T-helper 17 cell (primary cell): ENCODE measurements around the gene ADAMTSL1. TPM values are rescaled to one million over a fixed set of nuclear protein-coding genes. Genes with fewer than 3 reads are reported as not detected.

Experiments
- ATAC-seq: fragments of 150-1000 bp; cut with Tn5 transposase; 2 replicates; pipeline ENCODE4 v1.10.0; 2021; ENCODE audit warnings: mild to moderate bottlenecking, moderate library complexity
- DNase-seq, 3 donors: peaks; one replicate each; pipeline versions ENCODE4 v3.0.0 to v3.0.0-alpha.2; 2020 to 2021
- H3K9me3 ChIP-seq: one replicate; pipeline ENCODE4 v1.7.0; 2013; ENCODE audit warnings: low read length, mild to moderate bottlenecking; ENCODE audit not compliant: control insufficient read depth, poor library complexity, severe bottlenecking
- H3K27ac Mint-ChIP-seq: one replicate; pipeline ENCODE4 v1.8.0; 2022; ENCODE audit warnings: mild to moderate bottlenecking, moderate library complexity, mixed read lengths
- H3K27me3 Mint-ChIP-seq: one replicate; pipeline ENCODE4 v1.8.0; 2022; ENCODE audit warnings: mixed read lengths
- H3K36me3 Mint-ChIP-seq: one replicate; pipeline ENCODE4 v1.8.0; 2022; ENCODE audit warnings: low read depth, mixed read lengths
- H3K4me1 Mint-ChIP-seq: one replicate; pipeline ENCODE4 v1.8.0; 2022; ENCODE audit warnings: mild to moderate bottlenecking, mixed read lengths
- H3K4me3 Mint-ChIP-seq: one replicate; pipeline ENCODE4 v1.8.0; 2022; ENCODE audit warnings: mild to moderate bottlenecking, moderate library complexity, mixed read lengths
- total RNA-seq, 4 donors: library from RNA in 2 of 4; stranded (reverse) in 2 of 4; gene quantifications; one replicate each; pipeline ENCODE4 v1.2.3 and lab custom pipeline; 2022 to 2026

Gene ADAMTSL1
- total RNA-seq, 2 donors from 2014 or later = not detected

DNA sequence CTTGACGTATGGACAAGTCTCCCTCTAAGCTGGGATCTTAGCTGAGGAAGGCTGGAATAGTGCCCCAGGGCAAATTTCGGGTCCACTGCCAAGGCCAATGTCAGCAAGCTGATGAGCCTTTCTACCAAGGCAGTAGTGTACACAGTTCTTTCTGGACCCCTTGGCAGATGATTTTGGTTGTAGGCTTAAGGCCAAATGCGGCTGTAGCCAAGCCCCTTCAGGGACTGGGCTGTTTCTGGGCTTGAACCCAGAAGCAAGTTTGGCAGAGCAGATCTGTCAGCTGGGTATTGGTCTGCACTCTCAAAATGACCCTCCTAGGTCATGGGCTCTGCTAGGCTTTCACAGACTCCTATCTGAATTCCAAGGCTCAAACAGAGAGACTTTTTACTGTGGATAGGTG lies 121.6 kb downstream of the ADAMTSL1 start:
- Mint-ChIP-seq H3K4me3 (no peak overlapping the region), H3K27ac (no peak overlapping the region), H3K4me1 (no peaks in the 10 kb centered on the region), H3K36me3 (no peaks in the 10 kb centered on the region), H3K27me3 (no peaks in the 10 kb centered on the region)
- H3K9me3 ChIP-seq = no peaks in the 10 kb centered on the region
- DNase-seq = no peak
- ATAC-seq = no peak

GRCh38 chr9:18596920-18597319 lies 123.0 kb downstream of the ADAMTSL1 start:
- no peak overlapping the region for H3K27ac Mint-ChIP-seq
- no peaks in the 10 kb centered on the region for H3K27me3 Mint-ChIP-seq
- H3K36me3 Mint-ChIP-seq = no peaks in the 10 kb centered on the region
- no peak overlapping the region for H3K4me3 Mint-ChIP-seq
- DNase-seq (no peak), ATAC-seq (no peak)
- no peaks in the 10 kb centered on the region for H3K4me1 Mint-ChIP-seq
- H3K9me3 ChIP-seq = no peaks in the 10 kb centered on the region

GRCh38 chr9:18598969-18599368 lies 125.0 kb downstream of the ADAMTSL1 start:
- ATAC-seq (no peak), DNase-seq (no peak)
- Mint-ChIP-seq H3K36me3 (no peaks in the 10 kb centered on the region), H3K4me1 (no peaks in the 10 kb centered on the region), H3K27me3 (no peaks in the 10 kb centered on the region), H3K4me3 (no peak overlapping the region), H3K27ac (no peak overlapping the region)
- H3K9me3 ChIP-seq = no peaks in the 10 kb centered on the region

GRCh38 chr9:18601026-18601425 lies 127.1 kb downstream of the ADAMTSL1 start:
- no peak overlapping the region for H3K27ac Mint-ChIP-seq
- no peaks in the 10 kb centered on the region for H3K27me3 Mint-ChIP-seq
- H3K36me3 Mint-ChIP-seq = no peaks in the 10 kb centered on the region
- H3K4me3 Mint-ChIP-seq = no peak overlapping the region
- no peak for ATAC-seq
- H3K9me3 ChIP-seq = no peaks in the 10 kb centered on the region
- H3K4me1 Mint-ChIP-seq = no peaks in the 10 kb centered on the region
- no peak for DNase-seq

DNA sequence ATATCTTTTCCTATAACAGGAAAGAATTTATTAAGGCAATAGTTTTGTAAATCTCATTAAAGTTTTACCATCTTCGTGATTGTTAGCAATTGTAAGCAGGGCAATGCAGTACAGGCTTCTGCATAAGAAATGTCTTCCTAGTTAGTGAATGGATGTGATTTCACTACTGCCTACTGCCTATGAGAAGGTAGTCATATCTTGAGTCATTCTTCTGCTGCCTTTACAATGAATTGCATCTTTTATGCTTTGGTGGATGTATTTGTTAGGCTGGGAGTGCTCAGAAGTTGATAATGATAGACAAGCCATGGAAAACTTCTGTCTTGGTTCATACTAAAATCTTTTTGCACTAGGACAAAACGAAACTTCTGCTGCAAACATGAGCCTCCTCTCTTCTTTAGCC lies 128.0 kb downstream of the ADAMTSL1 start:
- Mint-ChIP-seq H3K27ac (no peak overlapping the region), H3K4me1 (no peaks in the 10 kb centered on the region), H3K27me3 (no peaks in the 10 kb centered on the region), H3K4me3 (no peak overlapping the region), H3K36me3 (no peaks in the 10 kb centered on the region)
- H3K9me3 ChIP-seq = no peaks in the 10 kb centered on the region
- ATAC-seq = no peak
- no peak for DNase-seq

- Mint-ChIP-seq H3K4me3 (no peak overlapping the region), H3K27me3 (no peaks in the 10 kb centered on the region), H3K27ac (no peak overlapping the region), H3K4me1 (no peaks in the 10 kb centered on the region), H3K36me3 (no peaks in the 10 kb centered on the region)
- DNase-seq (no peak), ATAC-seq (no peak)
- no peaks in the 10 kb centered on the region for H3K9me3 ChIP-seq
Observed at GRCh38 chr9:18604767-18605730, 131.1 kb downstream of the ADAMTSL1 start.

- Mint-ChIP-seq H3K36me3 (no peaks in the 10 kb centered on the region), H3K4me1 (no peaks in the 10 kb centered on the region), H3K4me3 (no peak overlapping the region), H3K27me3 (no peaks in the 10 kb centered on the region), H3K27ac (no peak overlapping the region)
- no peaks in the 10 kb centered on the region for H3K9me3 ChIP-seq
- no peak for ATAC-seq
- no peak for DNase-seq
Observed at GRCh38 chr9:18605766-18606180, 131.8 kb downstream of the ADAMTSL1 start.

GRCh38 chr9:18606281-18606680 lies 132.3 kb downstream of the ADAMTSL1 start:
- no peaks in the 10 kb centered on the region for H3K36me3 Mint-ChIP-seq
- no peak for ATAC-seq

GRCh38 chr9:18606846-18607245 lies 132.9 kb downstream of the ADAMTSL1 start:
- H3K36me3 Mint-ChIP-seq = no peaks in the 10 kb centered on the region
- H3K4me1 Mint-ChIP-seq = no peaks in the 10 kb centered on the region
- no peak overlapping the region for H3K27ac Mint-ChIP-seq
- no peak overlapping the region for H3K4me3 Mint-ChIP-seq
- no peaks in the 10 kb centered on the region for H3K9me3 ChIP-seq
- ATAC-seq = no peak
- H3K27me3 Mint-ChIP-seq = no peaks in the 10 kb centered on the region
- DNase-seq = no peak

More at GRCh38 chr9:18606281-18606680, 132.3 kb downstream of the ADAMTSL1 start:
- no peaks in the 10 kb centered on the region for H3K27me3 Mint-ChIP-seq
- H3K9me3 ChIP-seq = no peaks in the 10 kb centered on the region
- DNase-seq = no peak
- no peak overlapping the region for H3K4me3 Mint-ChIP-seq
- H3K27ac Mint-ChIP-seq = no peak overlapping the region
- no peaks in the 10 kb centered on the region for H3K4me1 Mint-ChIP-seq

GRCh38 chr9:18608371-18608770 lies 134.4 kb downstream of the ADAMTSL1 start:
- no peak for DNase-seq
- H3K9me3 ChIP-seq = no peaks in the 10 kb centered on the region
- H3K36me3 Mint-ChIP-seq = no peaks in the 10 kb centered on the region
- no peak for ATAC-seq
- H3K4me1 Mint-ChIP-seq = no peaks in the 10 kb centered on the region
- no peaks in the 10 kb centered on the region for H3K27me3 Mint-ChIP-seq
- no peak overlapping the region for H3K27ac Mint-ChIP-seq
- H3K4me3 Mint-ChIP-seq = no peak overlapping the region

DNA sequence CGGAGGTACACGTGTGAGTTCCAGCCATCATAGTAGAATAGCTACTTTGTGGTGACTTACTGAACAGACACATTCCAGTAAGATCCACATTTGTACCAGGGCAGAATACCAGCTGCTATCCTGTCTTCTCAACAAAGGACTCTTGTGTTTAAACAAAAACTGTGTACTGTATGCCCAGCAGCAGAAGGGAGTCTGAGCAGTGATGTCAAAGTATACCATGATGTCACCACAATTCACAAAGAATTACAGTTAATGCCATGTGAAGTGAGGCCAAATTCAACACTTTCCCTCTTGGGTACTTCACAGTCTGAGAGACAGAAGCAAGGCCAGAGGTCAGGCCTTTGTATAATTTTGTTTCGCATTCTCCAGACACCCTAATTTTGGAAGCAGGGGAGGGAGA lies 137.0 kb downstream of the ADAMTSL1 start:
- peaks cover 2% of the 10 kb centered on the region for H3K9me3 ChIP-seq
- Mint-ChIP-seq H3K27me3 (no peaks in the 10 kb centered on the region), H3K4me3 (no peak overlapping the region), H3K4me1 (no peaks in the 10 kb centered on the region), H3K27ac (no peak overlapping the region), H3K36me3 (no peaks in the 10 kb centered on the region)
- DNase-seq (no peak), ATAC-seq (no peak)

- Mint-ChIP-seq H3K36me3 (no peaks in the 10 kb centered on the region), H3K4me3 (no peak overlapping the region), H3K4me1 (no peaks in the 10 kb centered on the region), H3K27me3 (no peaks in the 10 kb centered on the region), H3K27ac (no peak overlapping the region)
- H3K9me3 ChIP-seq = peaks cover 2% of the 10 kb centered on the region
- ATAC-seq (no peak), DNase-seq (no peak)
Observed at GRCh38 chr9:18611971-18612370, 138.0 kb downstream of the ADAMTSL1 start.

GRCh38 chr9:18614116-18614515 lies 140.2 kb downstream of the ADAMTSL1 start:
- H3K9me3 ChIP-seq = peaks cover 2% of the 10 kb centered on the region
- DNase-seq = no peak
- no peaks in the 10 kb centered on the region for H3K36me3 Mint-ChIP-seq
- no peak for ATAC-seq
- H3K4me1 Mint-ChIP-seq = no peaks in the 10 kb centered on the region
- no peaks in the 10 kb centered on the region for H3K27me3 Mint-ChIP-seq
- no peak overlapping the region for H3K27ac Mint-ChIP-seq
- no peak overlapping the region for H3K4me3 Mint-ChIP-seq

- H3K27me3 Mint-ChIP-seq = no peaks in the 10 kb centered on the region
- H3K4me1 Mint-ChIP-seq = no peaks in the 10 kb centered on the region
- no peak overlapping the region for H3K27ac Mint-ChIP-seq
- no peaks in the 10 kb centered on the region for H3K36me3 Mint-ChIP-seq
- peaks cover 2% of the 10 kb centered on the region for H3K9me3 ChIP-seq
- no peak overlapping the region for H3K4me3 Mint-ChIP-seq
- ATAC-seq = no peak
- no peak for DNase-seq
Observed at GRCh38 chr9:18614651-18615050, 140.7 kb downstream of the ADAMTSL1 start.
